HL-60/S4 treated with phorbol 12-myristate 13-acetate at 8.2 ng/mL for 4 days and 3 days (cell line): ENCODE measurements around the gene RNFT1.
"Not testable (repeated sequence)": the region's sequence is repeated elsewhere in the genome, so short reads cannot be mapped to it uniquely, and the experiment has no call there.

Experiments
- in situ Hi-C: fragments of 300-500 bp; cut with MboI; formaldehyde crosslinking; loops from 2 replicates; pipeline ENCODE4 v1.15.0; 2022; ENCODE audit warnings: low sequenced_read_pairs

RNFT1 gene, protein sequence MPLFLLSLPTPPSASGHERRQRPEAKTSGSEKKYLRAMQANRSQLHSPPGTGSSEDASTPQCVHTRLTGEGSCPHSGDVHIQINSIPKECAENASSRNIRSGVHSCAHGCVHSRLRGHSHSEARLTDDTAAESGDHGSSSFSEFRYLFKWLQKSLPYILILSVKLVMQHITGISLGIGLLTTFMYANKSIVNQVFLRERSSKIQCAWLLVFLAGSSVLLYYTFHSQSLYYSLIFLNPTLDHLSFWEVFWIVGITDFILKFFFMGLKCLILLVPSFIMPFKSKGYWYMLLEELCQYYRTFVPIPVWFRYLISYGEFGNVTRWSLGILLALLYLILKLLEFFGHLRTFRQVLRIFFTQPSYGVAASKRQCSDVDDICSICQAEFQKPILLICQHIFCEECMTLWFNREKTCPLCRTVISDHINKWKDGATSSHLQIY

DNA sequence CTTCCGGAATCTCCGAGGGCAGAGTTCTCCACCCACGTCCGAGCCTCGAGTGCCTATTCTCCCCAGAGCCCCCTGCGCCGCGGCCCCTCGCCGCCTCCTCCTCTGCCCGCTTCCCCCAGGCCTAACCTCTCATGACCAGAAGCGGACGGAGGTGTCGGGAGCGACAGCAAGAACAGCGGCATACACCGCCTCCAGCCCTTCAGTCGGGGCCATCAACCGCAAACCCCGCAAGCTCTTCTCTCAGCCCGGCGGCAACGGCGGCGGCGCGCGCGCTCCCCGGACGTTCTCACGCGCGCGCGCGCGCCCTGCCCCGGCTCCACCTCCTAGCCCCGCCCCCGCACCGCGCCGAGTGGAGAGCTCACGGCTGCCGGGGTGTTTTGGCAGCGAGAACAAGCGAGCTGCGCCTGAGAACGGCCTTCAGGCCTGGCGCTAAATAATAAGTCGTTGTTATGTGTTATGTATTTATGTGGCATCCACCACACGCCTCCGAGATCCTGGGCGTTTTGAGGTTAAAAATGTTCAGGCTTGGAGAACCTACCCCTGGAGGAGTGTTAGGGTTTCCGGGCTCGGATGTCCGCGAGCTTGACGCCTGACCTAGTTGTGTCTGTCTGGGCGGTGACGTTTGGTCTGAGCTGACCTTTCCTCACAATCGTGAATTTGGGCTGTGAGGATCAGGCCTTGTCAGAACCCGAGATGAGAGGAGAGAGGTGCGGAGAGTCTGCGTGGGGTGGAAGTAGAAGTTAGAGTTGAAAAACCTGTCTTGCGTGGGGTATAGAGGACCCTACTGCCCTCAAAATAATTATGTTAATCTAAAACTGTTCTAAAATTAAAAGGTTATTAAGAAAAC, at the start of gene RNFT1:
RNFT1 (minus strand) TSS at position 259 of the 847 bp plus-strand sequence; CDS start at position 182, 77 bp downstream.
- in situ Hi-C loops, result no loop called here

DNA sequence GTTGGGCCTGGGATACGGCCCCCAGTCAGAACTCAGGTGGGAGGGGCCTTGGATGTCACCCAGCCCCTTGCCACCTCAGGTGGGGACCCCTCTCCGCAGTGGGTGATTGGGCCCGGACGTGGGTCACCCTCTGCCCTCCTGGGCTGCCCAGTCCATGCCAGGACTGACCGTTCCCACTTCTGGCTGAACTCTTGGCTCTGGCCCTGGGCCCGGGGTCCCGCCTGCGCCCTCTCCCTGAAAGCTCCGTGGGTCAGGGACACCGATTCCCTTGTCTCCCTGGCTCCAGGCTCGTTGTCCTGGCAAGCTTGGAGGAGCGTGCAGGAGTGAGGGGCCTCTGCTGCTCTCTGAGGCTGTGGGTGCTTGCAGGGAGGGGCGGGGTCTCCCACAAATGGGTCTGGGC, 44.8 kb upstream of the RNFT1 start:
- in situ Hi-C loops, result not testable (repeated sequence)

DNA sequence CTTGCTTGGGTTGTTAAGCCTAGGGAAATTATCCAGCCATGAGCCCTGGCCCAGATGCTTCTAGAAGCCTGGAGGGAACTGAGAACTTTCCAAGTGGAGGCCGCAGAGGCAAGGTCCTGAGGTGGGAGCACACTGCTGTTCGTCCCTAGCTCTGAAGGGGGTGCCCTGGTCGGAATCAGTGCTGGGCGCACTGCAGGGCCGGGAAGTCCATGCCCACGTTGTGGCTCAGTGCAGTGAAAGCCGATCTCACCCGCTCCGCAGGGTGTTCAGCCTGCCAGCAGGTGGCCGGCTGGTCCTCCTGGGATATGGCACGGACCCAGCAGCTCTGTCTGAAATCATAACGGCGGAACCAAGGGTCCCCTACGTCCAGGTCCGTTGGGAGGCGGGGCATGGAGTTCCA, 43.8 kb upstream of the RNFT1 start:
- in situ Hi-C loops, result not testable (repeated sequence)

DNA sequence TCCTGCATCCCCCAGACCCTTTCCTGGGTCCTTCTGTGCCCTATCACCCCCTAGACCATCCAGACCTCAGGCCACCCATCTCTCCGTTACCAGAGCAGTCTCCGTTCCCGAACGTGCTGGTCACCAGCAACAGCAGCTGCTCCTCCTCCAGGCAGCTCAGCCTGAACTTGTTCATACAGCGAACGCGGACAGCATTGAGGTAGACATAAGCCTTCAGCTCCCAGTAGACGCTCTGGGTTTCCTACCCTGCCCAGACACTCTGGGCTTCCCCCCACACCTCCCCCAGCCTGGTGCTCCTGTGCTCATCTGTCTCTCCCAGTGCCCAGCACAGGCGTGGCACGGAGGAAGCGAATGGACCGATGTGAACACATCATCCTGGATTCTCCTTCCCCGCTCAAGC, 41.6 kb upstream of the RNFT1 start:
- in situ Hi-C loops, result no loop called here

DNA sequence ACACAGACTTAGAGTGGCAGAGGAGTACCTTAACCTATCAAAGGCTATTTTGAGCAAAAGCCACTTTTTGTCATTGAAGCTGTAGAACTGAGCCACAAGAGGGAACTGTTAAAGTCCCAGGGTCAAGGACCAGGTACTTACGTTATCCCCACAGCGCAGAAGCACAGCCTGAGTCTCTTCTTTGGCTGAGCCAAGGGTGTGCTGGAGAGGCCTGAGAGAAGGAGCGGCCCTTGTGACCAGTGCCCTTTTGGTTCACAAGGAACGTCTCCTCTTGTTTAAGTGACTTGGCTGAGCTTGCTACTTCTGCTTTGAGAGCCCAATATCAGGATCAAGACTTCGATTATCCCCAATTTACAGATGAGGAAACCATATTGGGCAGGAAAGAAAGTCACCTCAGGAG, 40.0 kb upstream of the RNFT1 start:
- in situ Hi-C loops, result not testable (repeated sequence)

DNA sequence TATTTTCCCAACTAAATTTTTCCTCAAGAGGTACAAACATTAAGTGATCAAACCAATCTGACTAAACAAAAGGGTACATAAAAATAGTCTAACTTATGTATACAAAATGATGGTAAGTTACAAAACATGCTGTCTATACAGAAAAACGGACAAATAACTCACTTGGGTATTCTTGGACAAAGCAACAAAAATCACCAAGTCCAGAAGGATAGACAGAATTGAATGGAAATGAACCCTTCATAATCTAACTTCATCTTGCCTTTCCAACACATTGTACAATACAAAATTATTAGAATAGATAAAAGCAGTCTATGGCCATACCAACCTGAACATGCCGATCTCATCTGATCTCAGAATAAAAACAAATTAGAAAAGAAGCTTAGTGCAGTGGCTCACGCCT, 37.9 kb upstream of the RNFT1 start:
- in situ Hi-C loops, result not testable (repeated sequence)

DNA sequence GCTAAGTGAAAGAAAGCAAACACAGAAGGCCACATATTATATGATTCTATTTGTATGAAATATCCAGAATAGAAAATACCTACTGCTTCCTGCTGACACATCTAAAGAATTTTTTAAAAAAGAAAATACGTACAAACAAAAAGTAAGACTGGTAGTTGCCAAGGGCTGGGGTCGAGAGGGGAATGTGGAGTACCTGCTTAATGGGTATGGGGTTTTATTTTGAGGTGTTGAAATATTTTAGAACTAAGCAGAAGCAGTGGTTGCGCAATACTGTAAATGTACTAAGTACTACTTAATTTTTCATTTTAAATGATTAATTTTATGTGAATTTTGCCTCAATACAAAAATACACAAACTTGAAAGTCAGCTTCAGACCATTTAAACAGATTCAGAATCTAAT, 32.1 kb upstream of the RNFT1 start:
- in situ Hi-C loops, result not testable (repeated sequence)

DNA sequence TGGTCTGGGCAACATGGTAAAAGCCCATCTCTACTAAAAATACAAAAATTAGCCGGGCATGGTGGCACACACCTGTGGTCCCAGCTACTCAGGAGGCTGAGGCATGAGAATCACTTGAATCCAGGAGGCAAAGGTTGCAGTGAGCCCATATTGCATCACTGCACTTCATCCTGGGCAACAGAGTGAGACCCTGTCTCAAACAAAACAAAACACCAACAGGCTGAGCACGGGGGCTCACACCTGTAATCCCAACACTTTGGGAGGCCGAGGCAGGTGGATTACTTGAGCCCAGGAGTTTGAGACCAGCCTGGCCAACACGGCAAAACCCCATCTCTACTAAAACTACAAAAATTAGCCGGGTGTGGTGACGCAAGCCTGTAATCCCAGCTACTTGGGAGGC, 10.6 kb upstream of the RNFT1 start:
- in situ Hi-C loops, result not testable (repeated sequence)

DNA sequence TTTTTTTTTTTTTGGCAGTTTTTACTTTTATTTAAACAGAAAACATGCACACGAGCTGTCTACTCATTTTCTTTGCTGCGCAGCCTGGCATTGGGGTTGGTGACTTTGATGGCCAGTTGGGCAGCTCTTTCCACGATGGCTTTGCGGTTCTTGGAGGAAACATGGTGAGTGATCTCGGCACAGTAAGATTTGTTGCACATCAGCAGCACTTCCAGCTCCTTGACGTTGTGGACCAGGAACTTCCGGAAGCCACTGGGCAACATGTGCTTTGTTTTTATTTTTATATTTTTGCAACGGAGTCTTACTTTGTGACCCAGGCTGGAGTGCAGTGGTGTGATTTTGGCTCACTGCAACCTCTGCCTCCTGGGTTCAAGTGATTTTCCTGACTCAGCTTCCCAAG, 8.9 kb upstream of the RNFT1 start:
- in situ Hi-C loops, result not testable (repeated sequence)

DNA sequence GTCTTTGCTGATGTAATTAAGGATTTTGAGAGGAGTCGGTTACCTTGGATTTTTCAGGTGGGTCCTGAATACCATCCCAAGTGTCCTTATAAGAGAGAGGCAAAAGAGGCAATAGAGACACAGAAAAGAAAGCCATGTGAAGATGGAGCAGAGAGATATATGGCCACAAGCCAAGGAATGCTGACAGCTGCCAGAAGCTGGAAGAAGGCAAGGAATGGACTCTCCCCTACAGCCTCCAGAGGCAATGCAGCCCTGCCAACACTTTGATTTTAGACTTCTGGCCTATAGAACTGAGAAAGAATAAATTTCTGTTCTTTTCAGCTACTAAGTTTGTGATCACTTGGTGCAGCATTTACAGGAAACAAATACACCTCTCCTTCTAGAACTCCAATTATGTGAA, 8.2 kb upstream of the RNFT1 start:
- in situ Hi-C loops, result no loop called here

DNA sequence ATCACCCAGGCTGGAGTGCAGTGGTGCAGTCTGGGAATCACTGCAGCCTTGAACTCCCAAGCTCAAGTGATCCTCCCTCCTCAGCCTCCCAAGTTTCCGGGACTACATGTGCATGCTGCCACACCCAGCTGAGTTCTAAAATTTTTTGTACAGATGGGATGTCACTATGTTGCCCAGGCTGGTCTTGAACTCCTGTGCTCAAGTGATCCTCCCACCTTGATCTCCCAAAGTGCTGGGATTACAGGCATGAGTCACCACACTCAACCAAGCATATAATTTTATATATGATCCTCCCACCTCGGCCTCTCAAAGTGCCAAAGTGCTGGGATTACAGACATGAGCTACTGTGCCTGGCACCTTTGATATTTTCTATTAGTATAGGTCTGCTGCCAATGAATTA, 7.2 kb upstream of the RNFT1 start:
- in situ Hi-C loops, result not testable (repeated sequence)

DNA sequence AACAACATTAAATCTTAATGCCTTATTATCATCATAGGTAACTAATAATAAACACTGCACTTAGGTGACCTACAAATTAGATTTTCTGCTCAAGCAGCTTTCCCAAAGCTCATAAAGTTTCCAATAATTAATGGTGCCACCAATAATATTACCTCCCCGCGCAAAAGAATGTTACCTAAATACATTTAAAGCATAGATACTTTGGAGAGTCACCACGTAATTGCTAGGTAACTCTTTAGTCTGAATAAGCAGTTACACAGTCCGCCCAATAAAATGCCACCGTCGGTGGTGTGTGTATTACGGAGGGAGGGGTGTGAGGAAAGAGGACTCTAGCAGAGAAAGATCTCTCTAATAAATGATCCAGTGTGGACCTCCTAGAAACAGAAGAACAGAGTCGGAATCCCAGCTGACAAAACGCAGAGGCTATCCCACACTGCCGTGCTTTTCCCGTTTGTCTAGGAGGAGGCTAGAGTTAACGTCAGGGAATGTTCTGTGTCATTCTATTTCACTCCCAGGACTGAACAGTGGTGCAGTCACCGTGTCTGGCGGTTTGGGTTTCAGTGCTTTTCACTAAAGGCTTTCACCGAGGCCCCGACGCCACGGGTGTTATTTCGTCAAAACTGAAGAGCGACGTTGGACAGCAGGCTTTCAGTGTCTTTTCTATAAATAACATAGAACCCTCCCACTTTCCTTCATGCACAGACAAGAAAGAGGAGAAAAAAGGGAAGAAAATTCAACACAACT, 630 bp downstream of the RNFT1 start:
- in situ Hi-C loops, result no loop called here

DNA sequence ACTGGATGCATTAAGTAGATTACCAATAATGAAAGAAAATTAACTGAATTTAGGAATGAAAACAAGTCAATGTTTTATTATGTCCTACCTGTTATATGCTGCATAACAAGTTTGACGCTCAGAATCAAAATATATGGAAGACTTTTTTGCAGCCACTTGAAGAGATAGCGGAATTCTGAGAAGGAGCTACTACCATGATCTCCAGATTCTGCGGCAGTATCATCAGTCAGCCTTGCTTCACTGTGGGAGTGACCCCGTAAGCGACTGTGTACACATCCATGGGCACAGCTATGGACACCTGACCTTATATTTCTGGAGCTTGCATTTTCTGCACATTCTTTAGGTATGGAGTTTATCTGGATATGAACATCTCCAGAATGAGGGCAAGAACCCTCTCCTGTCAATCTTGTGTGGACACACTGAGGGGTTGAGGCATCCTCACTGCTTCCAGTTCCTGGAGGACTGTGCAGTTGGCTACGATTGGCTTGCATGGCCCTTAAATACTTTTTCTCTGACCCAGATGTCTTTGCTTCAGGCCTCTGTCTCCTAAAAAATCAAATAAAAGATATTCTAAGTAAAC, 1.7 kb downstream of the RNFT1 start:
- in situ Hi-C loops, result no loop called here

DNA sequence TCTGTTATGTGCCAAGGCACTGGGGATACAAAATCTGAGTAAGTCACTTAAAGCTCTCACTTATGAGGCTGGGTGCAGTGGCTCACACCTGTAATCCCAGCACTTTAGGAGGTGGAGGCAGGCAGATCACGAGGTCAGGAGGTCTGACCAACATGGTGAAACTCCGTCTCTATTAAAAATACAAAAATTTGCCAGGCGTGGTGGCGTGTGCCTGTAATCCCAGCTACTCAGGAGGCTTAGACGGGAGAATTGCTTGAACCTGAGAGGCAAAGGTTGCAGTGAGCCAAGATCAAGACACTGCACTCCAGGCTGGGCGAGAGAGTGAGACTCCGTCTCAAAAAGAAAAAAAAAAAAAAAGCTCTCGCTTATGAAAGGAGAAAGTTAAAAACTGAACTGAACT, 5.0 kb downstream of the RNFT1 start:
- in situ Hi-C loops, result not testable (repeated sequence)

DNA sequence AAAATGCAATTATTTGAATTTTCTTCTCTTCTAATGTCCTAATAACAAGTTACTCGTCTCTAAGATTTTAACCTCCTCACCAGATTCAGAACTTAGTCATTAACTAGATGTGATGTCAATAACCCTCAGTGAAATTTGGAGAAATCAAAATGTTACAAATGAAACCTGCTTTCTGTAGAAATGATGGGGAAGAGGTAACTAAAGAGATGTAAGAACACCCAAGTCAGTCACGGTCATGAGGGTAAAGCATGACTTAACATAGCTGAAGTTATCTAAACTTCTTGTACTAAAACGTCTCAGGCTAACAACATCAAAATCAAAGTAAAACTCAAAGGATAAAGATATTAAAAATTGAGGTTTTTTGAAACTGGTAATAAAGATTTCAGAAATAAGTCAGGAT, 9.7 kb downstream of the RNFT1 start:
- in situ Hi-C loops, result no loop called here

DNA sequence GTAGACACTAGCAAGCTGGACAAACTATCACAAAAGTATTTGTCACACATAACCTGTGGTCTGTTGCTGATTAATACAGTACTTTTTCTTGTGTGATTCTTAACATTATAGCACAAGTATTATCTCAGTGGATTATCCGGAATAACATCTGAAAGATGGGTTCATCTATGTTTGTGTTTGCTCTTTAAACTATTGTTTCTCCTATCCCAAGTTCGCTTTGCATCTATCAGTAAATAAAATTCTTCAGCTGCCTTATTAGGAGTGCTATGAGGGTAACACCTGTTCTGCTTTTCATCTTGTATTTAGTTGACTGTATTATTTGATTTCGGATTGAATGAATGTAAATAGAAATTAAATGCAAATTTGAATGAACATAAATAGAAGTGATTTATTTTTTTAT, 14.5 kb downstream of the RNFT1 start:
- in situ Hi-C loops, result no loop called here

DNA sequence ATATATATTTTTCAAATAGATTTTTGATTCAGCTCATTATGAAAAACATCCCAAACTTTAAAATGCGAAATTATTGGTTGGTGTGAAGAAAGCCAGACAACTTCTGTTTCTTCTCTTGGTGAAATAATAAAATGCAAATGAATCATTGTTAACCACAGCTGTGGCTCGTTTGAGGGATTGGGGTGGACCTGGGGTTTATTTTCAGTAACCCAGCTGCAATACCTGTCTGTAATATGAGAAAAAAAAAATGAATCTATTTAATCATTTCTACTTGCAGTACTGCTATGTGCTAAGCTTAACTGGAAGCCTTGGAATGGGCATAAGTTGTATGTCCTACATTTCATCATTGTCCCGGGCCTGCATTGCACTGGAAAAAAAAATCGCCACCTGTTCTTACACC, 17.2 kb downstream of the RNFT1 start:
- in situ Hi-C loops, result not testable (repeated sequence)

DNA sequence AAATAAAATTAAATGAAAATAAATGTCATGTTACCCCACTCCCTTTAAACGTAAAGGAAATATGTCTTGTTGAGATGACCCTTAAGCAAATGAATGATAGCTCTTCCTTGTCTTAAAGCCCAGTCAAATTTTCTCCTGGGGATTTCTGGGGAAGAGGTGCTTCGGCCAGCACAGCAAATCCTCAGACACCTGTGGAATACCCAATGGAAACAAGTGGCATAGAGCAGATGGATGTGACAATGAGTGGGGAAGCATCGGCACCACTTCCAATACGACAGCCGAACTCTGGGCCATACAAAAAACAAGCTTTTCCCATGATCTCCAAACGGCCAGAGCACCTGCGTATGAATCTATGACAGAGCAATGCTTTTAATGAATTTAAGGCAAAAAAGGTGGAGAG, 18.1 kb downstream of the RNFT1 start:
- in situ Hi-C loops, result not testable (repeated sequence)

DNA sequence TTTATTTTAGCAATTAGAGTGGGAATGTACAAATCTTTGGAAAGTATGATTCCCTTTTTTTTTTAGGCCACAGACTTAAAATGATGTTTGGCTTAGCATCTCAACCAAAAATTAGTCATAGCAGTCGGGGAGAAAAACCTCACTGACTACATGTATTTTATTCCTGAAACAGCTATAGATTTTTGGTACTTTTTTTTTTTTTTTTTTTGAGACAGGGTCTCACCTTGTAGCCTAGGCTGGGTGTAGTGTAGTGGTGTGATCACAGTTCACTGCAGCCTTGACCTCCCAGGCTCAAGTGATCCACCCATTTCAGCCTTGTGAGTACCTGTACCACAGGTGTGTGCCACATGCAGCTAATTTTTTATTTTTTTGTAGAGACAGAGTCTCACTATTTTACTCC, 23.4 kb downstream of the RNFT1 start:
- in situ Hi-C loops, result no loop called here

DNA sequence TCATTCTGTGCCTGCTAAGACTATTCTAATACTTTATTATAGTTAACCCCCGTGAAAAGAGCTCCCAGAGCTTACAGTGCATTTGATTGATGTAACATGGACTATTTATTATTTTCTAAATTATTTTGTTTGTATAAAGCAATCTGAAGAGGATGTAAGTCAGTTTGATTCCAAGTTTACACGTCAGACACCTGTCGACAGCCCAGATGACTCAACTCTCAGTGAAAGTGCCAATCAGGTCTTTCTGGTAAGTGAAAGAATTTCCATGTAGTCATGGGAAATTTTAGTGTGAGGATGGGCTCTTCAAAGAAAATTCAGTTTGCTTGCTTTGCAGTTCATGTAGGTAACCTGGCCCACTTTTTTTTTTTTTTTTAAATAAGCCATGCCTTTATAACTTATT, 23.8 kb downstream of the RNFT1 start:
- in situ Hi-C loops, result not testable (repeated sequence)

DNA sequence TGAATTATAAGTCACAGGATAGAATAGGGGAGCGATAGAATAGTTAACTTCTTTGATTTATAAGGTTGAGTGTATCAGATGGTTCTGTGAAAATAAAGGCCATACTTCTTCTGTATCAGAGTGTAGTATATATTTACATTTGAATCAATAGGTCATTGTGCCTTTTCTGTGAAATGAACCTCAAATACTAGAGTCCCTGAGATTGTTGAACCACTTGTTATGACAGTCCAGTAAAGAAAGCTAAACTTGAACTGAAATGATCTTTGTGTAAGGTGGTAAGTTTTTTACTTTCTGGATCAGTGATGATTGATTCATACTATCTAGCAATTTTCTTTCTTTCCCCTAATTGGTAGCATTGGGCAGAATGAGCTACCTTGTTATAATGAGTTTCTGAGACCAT, 31.2 kb downstream of the RNFT1 start:
- in situ Hi-C loops, result not testable (repeated sequence)
